ENCODE data around the gene MRPL23. TPM values are rescaled to one million over a fixed set of nuclear protein-coding genes. Genes with fewer than 3 reads are reported as not detected.

MRPL23 gene
- total RNA-seq, 1 donor from 2014 or later, result 29.2 TPM

GRCh38 chr11:1978720-1979473, 31.8 kb downstream of the MRPL23 start:
- Mint-ChIP-seq H3K4me1 (ENCODE audit: unreplicated experiment) (no peaks in the 10 kb centered on the region), H3K27ac (ENCODE audit: unreplicated experiment) (no peak overlapping the region), H3K9me3 (ENCODE audit: unreplicated experiment) (no peaks in the 10 kb centered on the region), H3K27me3 (ENCODE audit: unreplicated experiment) (no peaks in the 10 kb centered on the region), H3K4me3 (ENCODE audit: unreplicated experiment) (no peak overlapping the region), H3K36me3 (ENCODE audit: unreplicated experiment) (no peaks in the 10 kb centered on the region)
- TF ChIP-seq CTCF (IDR thresholded peaks at IDR 0.05), result no peak
- DNase-seq (ENCODE audit: extremely low spot score, unreplicated experiment), result no peak

- no peaks in the 10 kb centered on the region for H3K36me3 Mint-ChIP-seq (ENCODE audit: unreplicated experiment)
- no peak for DNase-seq (ENCODE audit: extremely low spot score, unreplicated experiment)
- H3K4me3 Mint-ChIP-seq (ENCODE audit: unreplicated experiment), result no peak overlapping the region
- H3K4me1 Mint-ChIP-seq (ENCODE audit: unreplicated experiment), result no peaks in the 10 kb centered on the region
- no peak overlapping the region for H3K27ac Mint-ChIP-seq (ENCODE audit: unreplicated experiment)
- TF ChIP-seq CTCF (IDR thresholded peaks at IDR 0.05), result no peak
- no peaks in the 10 kb centered on the region for H3K9me3 Mint-ChIP-seq (ENCODE audit: unreplicated experiment)
- no peaks in the 10 kb centered on the region for H3K27me3 Mint-ChIP-seq (ENCODE audit: unreplicated experiment)
Observed at GRCh38 chr11:1979607-1980006, 32.5 kb downstream of the MRPL23 start.

GRCh38 chr11:1982873-1983600, 35.9 kb downstream of the MRPL23 start:
- no peaks in the 10 kb centered on the region for H3K36me3 Mint-ChIP-seq (ENCODE audit: unreplicated experiment)
- H3K27me3 Mint-ChIP-seq (ENCODE audit: unreplicated experiment), result no peaks in the 10 kb centered on the region
- no peak overlapping the region for H3K4me3 Mint-ChIP-seq (ENCODE audit: unreplicated experiment)
- no peak overlapping the region for H3K27ac Mint-ChIP-seq (ENCODE audit: unreplicated experiment)
- no peak for DNase-seq (ENCODE audit: extremely low spot score, unreplicated experiment)
- no peaks in the 10 kb centered on the region for H3K9me3 Mint-ChIP-seq (ENCODE audit: unreplicated experiment)
- H3K4me1 Mint-ChIP-seq (ENCODE audit: unreplicated experiment), result no peaks in the 10 kb centered on the region
- TF ChIP-seq CTCF (IDR thresholded peaks at IDR 0.05), result no peak

- Mint-ChIP-seq H3K36me3 (ENCODE audit: unreplicated experiment) (no peaks in the 10 kb centered on the region), H3K4me3 (ENCODE audit: unreplicated experiment) (no peak overlapping the region), H3K4me1 (ENCODE audit: unreplicated experiment) (no peaks in the 10 kb centered on the region), H3K9me3 (ENCODE audit: unreplicated experiment) (no peaks in the 10 kb centered on the region), H3K27ac (ENCODE audit: unreplicated experiment) (no peak overlapping the region), H3K27me3 (ENCODE audit: unreplicated experiment) (no peaks in the 10 kb centered on the region)
- no peak for TF ChIP-seq CTCF (IDR thresholded peaks at IDR 0.05)
- DNase-seq (ENCODE audit: extremely low spot score, unreplicated experiment), result no peak
Observed at GRCh38 chr11:1983601-1983961, 36.4 kb downstream of the MRPL23 start.

GRCh38 chr11:1987024-1987423, 39.9 kb downstream of the MRPL23 start:
- no peaks in the 10 kb centered on the region for H3K4me1 Mint-ChIP-seq (ENCODE audit: unreplicated experiment)
- no peaks in the 10 kb centered on the region for H3K36me3 Mint-ChIP-seq (ENCODE audit: unreplicated experiment)
- H3K27ac Mint-ChIP-seq (ENCODE audit: unreplicated experiment), result no peak overlapping the region
- TF ChIP-seq CTCF (IDR thresholded peaks at IDR 0.05), result no peak
- DNase-seq (ENCODE audit: extremely low spot score, unreplicated experiment), result no peak
- no peaks in the 10 kb centered on the region for H3K9me3 Mint-ChIP-seq (ENCODE audit: unreplicated experiment)
- no peaks in the 10 kb centered on the region for H3K27me3 Mint-ChIP-seq (ENCODE audit: unreplicated experiment)
- no peak overlapping the region for H3K4me3 Mint-ChIP-seq (ENCODE audit: unreplicated experiment)

All from osteocyte (in vitro differentiated cells).